Parathyroid adenoma (tissue), 2 donors: ENCODE data around the gene KRT82.

Experiments used
- H2AFZ ChIP-seq: fragments of 300-600 bp; sonication (generic); one replicate; pipeline ENCODE4 v1.7.0; 2017; ENCODE audit warnings: antibody characterized with exemption, mild to moderate bottlenecking
- H3K27ac ChIP-seq: fragments of 300-600 bp; sonication (generic); one replicate; pipeline ENCODE4 v1.7.0; 2017
- H3K27me3 ChIP-seq: fragments of 300-600 bp; sonication (generic); one replicate; pipeline ENCODE4 v1.7.0; 2017; ENCODE audit warnings: low read length; ENCODE audit not compliant: control insufficient read depth, insufficient read depth
- H3K36me3 ChIP-seq: fragments of 300-600 bp; sonication (generic); one replicate; pipeline ENCODE4 v1.7.0; 2017; ENCODE audit warnings: low read length; ENCODE audit not compliant: control insufficient read depth, insufficient read depth
- H3K4me1 ChIP-seq: fragments of 300-600 bp; sonication (generic); one replicate; pipeline ENCODE4 v1.7.0; 2017; ENCODE audit warnings: control low read depth
- H3K4me2 ChIP-seq: fragments of 300-600 bp; sonication (generic); one replicate; pipeline ENCODE4 v1.7.0; 2017; ENCODE audit warnings: low read length
- H3K4me3 ChIP-seq: fragments of 300-600 bp; sonication (generic); one replicate; pipeline ENCODE4 v1.7.0; 2017; ENCODE audit warnings: low read depth, low read length
- H3K79me2 ChIP-seq: fragments of 300-600 bp; sonication (generic); one replicate; pipeline ENCODE4 v1.7.0; 2017; ENCODE audit warnings: control low read depth
- H3K9ac ChIP-seq: fragments of 300-600 bp; sonication (generic); one replicate; pipeline ENCODE4 v1.7.0; 2017; ENCODE audit warnings: mild to moderate bottlenecking
- H3K9me3 ChIP-seq: fragments of 300-600 bp; sonication (generic); one replicate; pipeline ENCODE4 v1.7.0; 2017; ENCODE audit warnings: low read length; ENCODE audit not compliant: control insufficient read depth
- CTCF ChIP-seq: fragments of 300-600 bp; sonication (generic); IDR thresholded peaks from one replicate; pipeline ENCODE4 v1.7.0; 2017; ENCODE audit warnings: antibody characterized with exemption, mild to moderate bottlenecking
- donor health status: primary hyperparathyroidism.

Gene KRT82

GRCh38 chr12:52401926-52402325 lies 4.2 kb downstream of the KRT82 start:
- Histone ChIP-seq H3K27ac (no peak overlapping the region), H2AFZ (no peak overlapping the region), H3K9me3 (no peaks in the 10 kb centered on the region), H3K4me3 (no peak overlapping the region), H3K27me3 (no peaks in the 10 kb centered on the region), H3K79me2 (no peaks in the 10 kb centered on the region), H3K36me3 (no peaks in the 10 kb centered on the region), H3K9ac (no peak overlapping the region), H3K4me2 (no peak overlapping the region), H3K4me1 (no peaks in the 10 kb centered on the region)
- TF ChIP-seq CTCF = no peak

GRCh38 chr12:52401526-52401925 lies 4.6 kb downstream of the KRT82 start:
- Histone ChIP-seq H3K4me2 (no peak overlapping the region), H3K27ac (no peak overlapping the region), H3K9me3 (no peaks in the 10 kb centered on the region), H3K27me3 (no peaks in the 10 kb centered on the region), H2AFZ (no peak overlapping the region), H3K36me3 (no peaks in the 10 kb centered on the region), H3K4me1 (no peaks in the 10 kb centered on the region), H3K9ac (no peak overlapping the region), H3K79me2 (no peaks in the 10 kb centered on the region), H3K4me3 (no peak overlapping the region)
- TF ChIP-seq CTCF = no peak

GRCh38 chr12:52400906-52401305 lies 5.2 kb downstream of the KRT82 start:
- Histone ChIP-seq H3K9ac (no peak overlapping the region), H3K79me2 (no peaks in the 10 kb centered on the region), H3K27ac (no peak overlapping the region), H3K9me3 (no peaks in the 10 kb centered on the region), H3K36me3 (no peaks in the 10 kb centered on the region), H2AFZ (no peak overlapping the region), H3K4me3 (no peak overlapping the region), H3K4me2 (no peak overlapping the region), H3K27me3 (no peaks in the 10 kb centered on the region), H3K4me1 (no peaks in the 10 kb centered on the region)
- TF ChIP-seq CTCF = no peak

GRCh38 chr12:52399756-52400155 lies 6.4 kb downstream of the KRT82 start:
- Histone ChIP-seq H3K9me3 (no peaks in the 10 kb centered on the region), H3K79me2 (no peaks in the 10 kb centered on the region), H3K4me3 (no peak overlapping the region), H3K4me2 (no peak overlapping the region), H3K4me1 (no peaks in the 10 kb centered on the region), H3K27me3 (no peaks in the 10 kb centered on the region), H3K36me3 (no peaks in the 10 kb centered on the region), H3K9ac (no peak overlapping the region), H3K27ac (no peak overlapping the region), H2AFZ (no peak overlapping the region)
- TF ChIP-seq CTCF = no peak

- Histone ChIP-seq H3K9ac (no peak overlapping the region), H3K4me2 (no peak overlapping the region), H3K79me2 (no peaks in the 10 kb centered on the region), H3K4me1 (no peaks in the 10 kb centered on the region), H3K36me3 (no peaks in the 10 kb centered on the region), H3K4me3 (no peak overlapping the region), H3K27ac (no peak overlapping the region), H3K9me3 (no peaks in the 10 kb centered on the region), H2AFZ (no peak overlapping the region), H3K27me3 (no peaks in the 10 kb centered on the region)
- no peak for TF ChIP-seq CTCF
Observed at GRCh38 chr12:52398176-52398575, 8.0 kb downstream of the KRT82 start.
